Panc1 (cell line): ENCODE data around the gene MSRB2. TPM values are rescaled to one million over a fixed set of nuclear protein-coding genes. Genes with fewer than 3 reads are reported as not detected.
"Not testable (repeated sequence)": the region's sequence is repeated elsewhere in the genome, so short reads cannot be mapped to it uniquely, and the experiment has no call there.

Source experiments
- ATAC-seq: fragments of 200-7000 bp; cut with Tn5 transposase; 2 replicates; pipeline ENCODE4 v1.9.1; 2020; ENCODE audit warnings: mild to moderate bottlenecking, moderate library complexity
- BruUV-seq: library from RNA; stranded (reverse); fragments of 400-500 nt; replicated peaks from 2 replicates; lab custom pipeline; 2021; lab: Mats Ljungman, UMichigan
- CTCF ChIA-PET: fragments of 300-600 bp; sonication (Branson Sonifier 250); formaldehyde crosslinking; loops from one replicate; lab custom pipeline; 2022; ENCODE audit warnings: antibody characterized with exemption; lab: Charles Lee
- POLR2A ChIA-PET: fragments of 300-600 bp; sonication (Branson Sonifier 250); formaldehyde crosslinking; loops from one replicate; lab custom pipeline; 2022; ENCODE audit warnings: antibody characterized with exemption; lab: Charles Lee
- DNase-seq: peaks from one replicate; pipeline ENCODE4 v3.0.0-alpha.2; 2010; ENCODE audit warnings: low read depth, low spot score
- H3K27ac ChIP-seq: 2 replicates; pipeline ENCODE4 v1.5.1; 2011; ENCODE audit warnings: mild to moderate bottlenecking, low read length, inconsistent platforms
- H3K27me3 ChIP-seq: fragments of 200-500 bp; sonication (Bioruptor generic); 2 replicates; pipeline ENCODE4 v1.6.0; 2014; ENCODE audit warnings: low read length, inconsistent platforms; ENCODE audit not compliant: control insufficient read depth, insufficient read depth
- H3K36me3 ChIP-seq: fragments of 200-500 bp; sonication (Bioruptor generic); 2 replicates; pipeline ENCODE4 v1.5.1; 2014; ENCODE audit warnings: inconsistent platforms, mild to moderate bottlenecking, low read length, moderate library complexity; ENCODE audit not compliant: control insufficient read depth, insufficient read depth
- H3K4me1 ChIP-seq: 2 replicates; pipeline ENCODE4 v1.5.1; 2011; ENCODE audit warnings: inconsistent platforms, mild to moderate bottlenecking, low read length, moderate library complexity; ENCODE audit not compliant: control insufficient read depth, insufficient read depth
- H3K4me3 ChIP-seq, 2 experiments: 2 replicates each; pipeline ENCODE4 v1.5.1; 2011 to 2012; ENCODE audit warnings: low read depth in 2 of 2, low read length in 2 of 2, mild to moderate bottlenecking in 2 of 2, inconsistent platforms in 1 of 2, moderate library complexity in 1 of 2
- H3K9me3 ChIP-seq: fragments of 200-500 bp; sonication (Bioruptor generic); 2 replicates; pipeline ENCODE4 v1.5.1; 2014; ENCODE audit warnings: low read depth, mild to moderate bottlenecking, inconsistent platforms, low read length, moderate library complexity; ENCODE audit not compliant: control insufficient read depth, insufficient read depth
- POLR2AphosphoS5 ChIP-seq: IDR thresholded peaks from 2 replicates; pipeline ENCODE4 v1.6.1; 2012; ENCODE audit warnings: mild to moderate bottlenecking, low read depth, low read length, moderate library complexity
- SIN3A ChIP-seq: IDR thresholded peaks from 2 replicates; pipeline ENCODE4 v1.6.1; 2012; ENCODE audit warnings: low read depth, mild to moderate bottlenecking, low read length, moderate library complexity, borderline replicate concordance; ENCODE audit not compliant: insufficient read depth
- TCF7L2 ChIP-seq: IDR thresholded peaks from 2 replicates; pipeline ENCODE4 v1.6.1; 2011; ENCODE audit warnings: mild to moderate bottlenecking, low read depth, low read length, inconsistent platforms
- in situ Hi-C: cut with HindIII; loops from 2 replicates; pipeline ENCODE4 v1.10.0; 2016; ENCODE audit warnings: low sequenced_read_pairs, low pct_unique_long_range_greater_than_20kb
- intact Hi-C: fragments of 100-400 bp; cut with micrococcal nuclease; formaldehyde crosslinking; loops from one replicate; pipeline ENCODE4 v1.10.0; 2022; ENCODE audit not compliant: unreplicated experiment
- total RNA-seq: library from RNA; stranded (reverse); gene quantifications from one replicate; pipeline ENCODE4 v1.2.1, GENCODE V29; 2021; ENCODE audit not compliant: unreplicated experiment
- TF ChIP-seq, protein P1 (sequence below): fragments of 450-650 bp; IDR thresholded peaks from 2 replicates; pipeline ENCODE4 v1.5.1; 2017; ENCODE audit warnings: mild to moderate bottlenecking
- TF ChIP-seq, protein P2 (sequence below), 2 experiments: IDR thresholded peaks; 2 replicates each; pipeline ENCODE4 v1.6.1; 2011 to 2012; ENCODE audit warnings: low read depth in 2 of 2, control low read depth in 1 of 2, low read length in 1 of 2, mild to moderate bottlenecking in 1 of 2, moderate library complexity in 1 of 2; ENCODE audit not compliant: insufficient read depth in 1 of 2

The MSRB2 gene
- total RNA-seq, 1 experiment from 2014 or later, result 10.7 TPM

DNA sequence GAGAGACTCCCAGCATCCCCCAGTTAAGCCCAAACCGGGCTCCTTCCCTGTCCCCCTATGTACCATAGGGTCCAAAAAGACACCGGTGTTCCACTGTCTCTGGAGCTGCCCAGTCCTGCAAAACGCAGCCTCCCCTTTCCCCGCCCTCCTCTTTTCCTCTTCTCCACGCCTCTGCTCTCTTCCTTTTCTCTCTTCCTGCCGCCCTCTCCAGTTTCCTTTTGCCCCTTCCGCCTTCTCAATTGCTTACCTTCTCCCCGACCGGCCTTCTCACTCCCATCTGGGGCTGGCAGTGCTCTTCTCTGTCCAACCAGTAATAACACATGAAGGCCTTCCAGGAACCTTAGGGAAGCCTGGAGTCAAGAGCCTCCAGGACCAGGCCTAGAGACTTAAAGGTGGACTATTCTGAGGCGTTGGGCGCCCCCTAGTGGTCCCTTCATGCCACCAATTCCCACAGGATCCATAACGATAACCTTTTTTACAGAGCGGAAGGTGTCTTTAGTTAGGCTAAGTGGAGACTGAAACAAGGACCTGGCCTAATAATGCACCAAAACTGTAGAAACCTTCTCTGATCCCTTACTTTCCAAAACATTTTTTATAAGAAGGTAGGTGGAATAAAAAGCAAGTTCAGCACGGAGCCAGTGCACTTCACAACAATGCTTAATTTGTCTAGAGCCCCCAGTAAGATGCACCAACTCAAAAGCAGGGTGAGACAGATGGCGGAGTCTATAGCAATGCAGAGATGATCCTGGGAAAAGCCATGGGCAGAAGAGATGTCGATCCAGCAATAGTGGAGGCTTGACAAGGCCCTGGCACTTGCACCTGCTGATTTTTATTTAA lies 27.2 kb upstream of the MSRB2 start:
- Histone ChIP-seq H3K4me3 (no peak overlapping the region), H3K27me3 (no peaks in the 10 kb centered on the region), H3K36me3 (no peaks in the 10 kb centered on the region), H3K27ac (no peak overlapping the region), H3K4me1 (0 out of 2 replicates have a peak, but pooled peaks cover 4% of the 10 kb centered on the region), H3K9me3 (no peaks in the 10 kb centered on the region)
- BruUV-seq, result no TSS peak
- no peak for TF ChIP-seq POLR2AphosphoS5
- TF ChIP-seq, protein P1, sequence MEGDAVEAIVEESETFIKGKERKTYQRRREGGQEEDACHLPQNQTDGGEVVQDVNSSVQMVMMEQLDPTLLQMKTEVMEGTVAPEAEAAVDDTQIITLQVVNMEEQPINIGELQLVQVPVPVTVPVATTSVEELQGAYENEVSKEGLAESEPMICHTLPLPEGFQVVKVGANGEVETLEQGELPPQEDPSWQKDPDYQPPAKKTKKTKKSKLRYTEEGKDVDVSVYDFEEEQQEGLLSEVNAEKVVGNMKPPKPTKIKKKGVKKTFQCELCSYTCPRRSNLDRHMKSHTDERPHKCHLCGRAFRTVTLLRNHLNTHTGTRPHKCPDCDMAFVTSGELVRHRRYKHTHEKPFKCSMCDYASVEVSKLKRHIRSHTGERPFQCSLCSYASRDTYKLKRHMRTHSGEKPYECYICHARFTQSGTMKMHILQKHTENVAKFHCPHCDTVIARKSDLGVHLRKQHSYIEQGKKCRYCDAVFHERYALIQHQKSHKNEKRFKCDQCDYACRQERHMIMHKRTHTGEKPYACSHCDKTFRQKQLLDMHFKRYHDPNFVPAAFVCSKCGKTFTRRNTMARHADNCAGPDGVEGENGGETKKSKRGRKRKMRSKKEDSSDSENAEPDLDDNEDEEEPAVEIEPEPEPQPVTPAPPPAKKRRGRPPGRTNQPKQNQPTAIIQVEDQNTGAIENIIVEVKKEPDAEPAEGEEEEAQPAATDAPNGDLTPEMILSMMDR, result peak; percentile 87
- in situ Hi-C loops (no loop called here), intact Hi-C loops (loop anchor here (5.0 to 10.0 kb wide), 2 partner anchors 76 to 1073 kb away; no protein-coding TSS in a partner anchor)
- DNase-seq, result peak; percentile 46
- ATAC-seq, result peak; percentile 98
- POLR2A ChIA-PET, result no interaction called here
- CTCF ChIA-PET, result no interaction called here

DNA sequence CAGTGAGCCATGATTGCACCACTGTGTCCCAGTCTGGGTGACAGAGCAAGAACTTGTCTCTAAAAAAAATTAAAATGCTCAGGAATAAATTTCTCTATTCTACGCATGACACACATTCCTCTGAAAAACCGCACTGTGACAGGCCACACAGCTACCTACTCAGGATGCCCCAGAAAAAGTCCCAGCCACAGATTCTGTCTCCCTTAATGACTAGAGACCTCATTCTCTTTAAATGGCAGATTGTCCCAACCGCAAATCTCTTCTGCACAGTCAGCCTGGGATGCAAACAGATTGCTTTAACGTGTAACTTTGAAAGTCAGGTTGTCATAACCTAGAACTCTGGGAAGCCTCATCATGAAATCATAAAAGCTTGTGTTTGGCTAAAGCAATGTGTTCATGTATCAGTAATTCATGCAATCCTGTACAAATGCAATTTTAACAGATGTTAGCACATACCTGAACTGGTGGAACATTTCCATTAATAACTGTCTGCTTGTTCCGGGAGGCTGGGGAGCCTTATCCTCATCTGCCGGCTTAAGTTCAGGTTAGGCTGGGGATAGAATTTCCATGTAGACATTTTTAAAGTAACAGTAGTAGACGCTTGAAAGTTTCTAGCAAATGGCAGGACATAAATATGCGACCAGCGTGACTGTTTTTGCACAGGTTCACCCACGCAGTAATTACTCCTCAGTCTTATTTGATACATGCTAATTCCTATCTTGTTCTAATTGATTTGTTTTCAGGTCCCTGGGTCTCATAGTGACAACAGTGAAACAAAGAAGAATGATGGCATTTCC lies 26.2 kb upstream of the MSRB2 start:
- ChIA-PET POLR2A (interaction anchor here (0.6 kb wide), 1 partner anchor 123 kb away, joined by 3 read pairs; no protein-coding TSS in a partner anchor), CTCF (no interaction called here)
- H3K4me1 ChIP-seq, result 0 out of 2 replicates have a peak, but pooled peaks cover 4% of the 10 kb centered on the region
- TF ChIP-seq, protein P1, result no peak
- TF ChIP-seq POLR2AphosphoS5 (no peak), TCF7L2 (no peak), SIN3A (no peak)
- TF ChIP-seq, protein P2, sequence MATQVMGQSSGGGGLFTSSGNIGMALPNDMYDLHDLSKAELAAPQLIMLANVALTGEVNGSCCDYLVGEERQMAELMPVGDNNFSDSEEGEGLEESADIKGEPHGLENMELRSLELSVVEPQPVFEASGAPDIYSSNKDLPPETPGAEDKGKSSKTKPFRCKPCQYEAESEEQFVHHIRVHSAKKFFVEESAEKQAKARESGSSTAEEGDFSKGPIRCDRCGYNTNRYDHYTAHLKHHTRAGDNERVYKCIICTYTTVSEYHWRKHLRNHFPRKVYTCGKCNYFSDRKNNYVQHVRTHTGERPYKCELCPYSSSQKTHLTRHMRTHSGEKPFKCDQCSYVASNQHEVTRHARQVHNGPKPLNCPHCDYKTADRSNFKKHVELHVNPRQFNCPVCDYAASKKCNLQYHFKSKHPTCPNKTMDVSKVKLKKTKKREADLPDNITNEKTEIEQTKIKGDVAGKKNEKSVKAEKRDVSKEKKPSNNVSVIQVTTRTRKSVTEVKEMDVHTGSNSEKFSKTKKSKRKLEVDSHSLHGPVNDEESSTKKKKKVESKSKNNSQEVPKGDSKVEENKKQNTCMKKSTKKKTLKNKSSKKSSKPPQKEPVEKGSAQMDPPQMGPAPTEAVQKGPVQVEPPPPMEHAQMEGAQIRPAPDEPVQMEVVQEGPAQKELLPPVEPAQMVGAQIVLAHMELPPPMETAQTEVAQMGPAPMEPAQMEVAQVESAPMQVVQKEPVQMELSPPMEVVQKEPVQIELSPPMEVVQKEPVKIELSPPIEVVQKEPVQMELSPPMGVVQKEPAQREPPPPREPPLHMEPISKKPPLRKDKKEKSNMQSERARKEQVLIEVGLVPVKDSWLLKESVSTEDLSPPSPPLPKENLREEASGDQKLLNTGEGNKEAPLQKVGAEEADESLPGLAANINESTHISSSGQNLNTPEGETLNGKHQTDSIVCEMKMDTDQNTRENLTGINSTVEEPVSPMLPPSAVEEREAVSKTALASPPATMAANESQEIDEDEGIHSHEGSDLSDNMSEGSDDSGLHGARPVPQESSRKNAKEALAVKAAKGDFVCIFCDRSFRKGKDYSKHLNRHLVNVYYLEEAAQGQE (IDR thresholded peaks at IDR 0.05; ENCODE audit: insufficient read depth in 1 of 2, low read depth in 2 of 2, low read length in 1 of 2), result no peak
- DNase-seq (no peak), ATAC-seq (no peak)
- BruUV-seq, result no TSS peak
- intact Hi-C loops (loop anchor here (5.0 to 10.0 kb wide), 2 partner anchors 77 to 1074 kb away; no protein-coding TSS in a partner anchor), in situ Hi-C loops (no loop called here)
- no peak overlapping the region for H3K27ac ChIP-seq
- H3K4me3 ChIP-seq, result no peak overlapping the region
- H3K9me3 ChIP-seq, result no peaks in the 10 kb centered on the region
- H3K27me3 ChIP-seq, result no peaks in the 10 kb centered on the region
- no peaks in the 10 kb centered on the region for H3K36me3 ChIP-seq

DNA sequence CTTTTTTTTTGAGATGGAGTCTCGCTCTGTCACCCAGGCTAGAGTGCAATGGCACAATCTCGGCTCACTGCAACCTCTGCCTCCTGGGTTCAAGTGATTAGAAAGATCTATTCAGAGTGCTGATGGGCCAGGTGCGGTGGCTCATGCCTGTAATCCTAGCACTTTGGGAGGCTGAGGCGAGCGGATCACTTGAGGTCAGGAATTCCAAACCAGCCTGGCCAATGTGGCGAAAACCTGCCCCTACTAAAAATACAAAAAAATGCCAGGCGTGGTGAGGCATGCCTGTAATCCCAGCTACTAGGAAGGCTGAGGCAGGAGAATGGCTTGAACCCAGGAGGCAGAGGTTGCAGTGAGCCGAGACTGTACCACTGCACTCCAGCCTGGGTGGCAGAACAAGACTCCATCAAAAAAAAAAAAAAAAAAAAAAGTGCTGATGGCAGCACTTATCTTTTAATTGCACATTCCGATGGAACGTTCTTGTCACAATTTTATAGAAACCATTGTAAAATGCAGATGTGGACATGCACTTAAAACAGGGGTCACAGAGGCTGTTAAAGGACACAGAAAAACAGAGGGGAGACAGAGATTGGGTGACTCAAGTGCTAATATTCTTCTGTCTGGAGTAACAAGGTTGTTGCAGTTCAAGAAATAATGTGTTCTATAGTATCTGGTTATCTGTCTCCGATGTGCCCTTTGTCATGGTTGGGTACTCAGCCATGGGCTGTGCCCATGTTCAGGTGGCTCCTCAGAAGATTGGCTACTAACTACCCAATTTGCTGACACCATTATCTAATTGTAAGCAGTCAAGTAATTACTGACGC lies 25.1 kb upstream of the MSRB2 start:
- BruUV-seq, CTCF ChIA-PET, intact Hi-C loops: not testable (repeated sequence)

More for the DNA sequence above, 25.1 kb upstream of the MSRB2 start:
- ATAC-seq, DNase-seq, H3K27ac ChIP-seq, POLR2A ChIA-PET, H3K36me3 ChIP-seq, H3K9me3 ChIP-seq, H3K4me3 ChIP-seq, H3K4me1 ChIP-seq, H3K27me3 ChIP-seq, in situ Hi-C loops: not testable (repeated sequence)
